GM19455 (cell line): ENCODE measurements around the gene MRPL58.
"Not testable (repeated sequence)": the region's sequence is repeated elsewhere in the genome, so short reads cannot be mapped to it uniquely, and the experiment has no call there.

ENCODE experiments used
- ATAC-seq: cut with Tn5 transposase; IDR thresholded peaks from one replicate; pipeline ENCODE4 v1.9.1; 2021; ENCODE audit not compliant: unreplicated experiment

Gene MRPL58

GRCh38 chr17:75012096-75012345 is 449 bp upstream of the MRPL58 start:
- ATAC-seq, result no peak

DNA sequence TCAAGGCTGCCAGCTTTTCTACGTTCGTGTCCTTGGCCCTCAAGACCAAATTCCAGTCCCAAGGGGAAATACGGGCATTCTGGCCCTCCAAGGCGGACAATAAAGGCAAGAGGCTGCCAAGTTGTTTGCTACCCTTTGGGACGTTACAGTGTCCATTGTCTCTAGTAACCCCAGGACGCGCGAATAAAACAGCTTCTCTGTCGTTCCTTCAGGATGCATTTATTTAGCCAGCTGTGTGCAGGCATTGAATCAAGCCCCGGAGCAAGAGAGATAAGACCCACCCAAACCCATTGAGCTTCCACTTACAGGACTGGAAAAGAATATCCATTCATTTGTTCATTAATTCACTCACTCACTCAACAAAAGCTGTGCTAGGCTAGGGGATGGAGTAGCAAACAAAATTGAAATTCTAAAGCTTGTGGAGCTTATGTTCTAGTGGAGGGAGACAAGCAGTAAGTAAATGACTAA is 656 bp downstream of the MRPL58 start:
- ATAC-seq, result no peak

- no peak for ATAC-seq
Observed at GRCh38 chr17:75019146-75019545, 6.7 kb downstream of the MRPL58 start.

GRCh38 chr17:75019710-75020109 is 7.2 kb downstream of the MRPL58 start:
- no peak for ATAC-seq

DNA sequence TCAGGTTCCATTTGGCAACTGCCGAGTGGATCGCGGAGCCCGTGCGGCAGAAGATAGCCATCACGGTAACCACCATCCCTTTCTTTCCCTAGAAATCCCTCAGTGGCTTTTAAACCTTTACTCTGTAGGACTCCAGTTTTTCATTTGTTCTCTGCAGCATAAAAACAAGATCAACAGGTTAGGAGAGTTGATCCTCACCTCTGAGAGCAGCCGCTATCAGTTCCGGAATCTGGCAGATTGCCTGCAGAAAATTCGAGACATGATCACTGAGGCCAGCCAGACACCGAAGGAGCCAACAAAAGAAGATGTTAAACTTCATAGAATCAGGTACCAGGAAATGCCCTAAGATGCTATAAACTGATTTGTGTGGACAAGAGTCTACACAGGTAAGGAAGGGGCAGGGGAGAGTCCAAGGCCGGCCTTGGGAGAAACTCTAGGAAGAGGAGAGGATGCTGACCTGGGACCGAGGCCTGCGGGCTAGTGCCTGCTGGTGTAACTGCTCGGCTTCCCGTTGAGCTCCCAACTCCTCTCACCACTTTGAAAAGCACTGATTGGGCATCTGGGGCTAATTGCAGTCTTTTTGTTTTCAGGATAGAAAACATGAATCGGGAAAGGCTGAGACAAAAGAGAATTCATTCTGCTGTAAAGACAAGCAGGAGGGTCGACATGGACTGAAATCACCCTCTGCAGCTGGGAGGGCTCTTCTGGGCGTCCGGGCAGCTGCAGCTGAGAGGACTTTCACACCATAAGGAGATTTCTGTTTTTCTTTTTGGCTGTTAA is 8.1 kb downstream of the MRPL58 start:
- no peak for ATAC-seq

- no peak for ATAC-seq
Observed at GRCh38 chr17:75024686-75025397, 12.4 kb downstream of the MRPL58 start.

- not testable (repeated sequence) for ATAC-seq
Observed at GRCh38 chr17:75025398-75025734, 12.9 kb downstream of the MRPL58 start.

DNA sequence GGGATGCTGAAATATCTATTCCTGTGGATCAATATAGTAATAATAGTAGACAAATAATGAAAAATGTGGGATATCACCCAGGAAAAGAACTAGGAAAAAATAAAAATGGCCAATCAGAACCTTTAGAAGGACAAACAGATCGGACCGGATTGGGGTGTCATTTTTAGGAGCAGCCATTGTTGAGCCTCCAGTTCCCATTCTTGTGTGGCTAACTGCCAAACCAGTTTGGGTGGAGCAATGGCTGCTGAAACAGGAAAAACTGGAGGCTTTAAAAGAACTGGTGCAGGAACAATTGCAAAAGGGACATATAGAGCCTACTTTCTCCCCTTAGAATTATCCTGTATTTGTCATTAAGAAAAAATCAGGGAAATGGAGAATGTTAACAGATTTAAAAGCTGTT is 14.2 kb downstream of the MRPL58 start:
- ATAC-seq, result not testable (repeated sequence)

DNA sequence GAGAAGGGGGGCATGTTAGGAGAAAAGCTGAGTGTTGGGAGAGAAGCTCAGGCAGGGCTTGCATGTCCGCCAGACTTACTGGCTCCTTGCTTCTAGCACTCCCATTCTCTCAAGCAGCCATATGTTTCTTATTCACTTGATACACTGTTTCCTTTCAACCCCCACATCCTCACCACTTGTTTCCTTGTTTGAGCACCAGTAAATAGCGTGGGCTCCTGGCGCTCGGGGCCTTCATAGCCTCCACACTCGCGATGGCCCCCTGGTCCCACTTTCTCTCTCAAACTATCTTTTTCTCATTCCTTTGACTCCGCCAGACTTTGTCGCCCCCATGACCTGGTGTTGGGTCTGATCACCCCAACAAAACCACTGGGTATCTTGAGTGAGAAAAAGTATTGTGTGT is 17.7 kb downstream of the MRPL58 start:
- no peak for ATAC-seq

GRCh38 chr17:75031972-75032719 is 19.7 kb downstream of the MRPL58 start:
- no peak for ATAC-seq

DNA sequence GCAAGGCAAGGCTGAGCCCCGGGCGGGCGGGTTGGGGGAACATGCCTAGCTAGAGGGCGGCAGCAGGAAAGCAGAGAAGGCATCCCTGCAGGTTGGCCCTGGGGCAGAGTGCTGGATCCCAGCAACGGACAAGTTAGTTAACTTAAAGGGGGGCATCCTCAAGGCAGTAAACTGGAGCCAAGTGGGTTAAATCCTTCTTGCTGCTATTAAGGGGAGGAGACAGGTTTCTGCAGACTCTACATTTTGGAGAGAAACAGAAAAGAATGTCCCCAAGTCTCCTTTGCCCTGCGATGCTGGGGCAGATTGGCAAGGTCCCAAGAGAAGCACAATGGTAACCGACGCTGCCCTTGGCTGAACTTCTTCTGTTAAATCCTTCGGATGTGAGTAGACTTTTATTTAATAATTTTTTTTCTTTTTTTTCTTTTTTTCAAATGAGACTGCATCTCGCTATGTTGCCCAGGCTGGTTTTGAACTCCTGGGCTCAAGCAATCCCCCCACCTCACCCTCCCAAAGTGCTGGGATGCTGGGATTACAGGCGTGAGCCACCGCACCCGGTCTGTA is 20.3 kb downstream of the MRPL58 start:
- ATAC-seq, result no peak

DNA sequence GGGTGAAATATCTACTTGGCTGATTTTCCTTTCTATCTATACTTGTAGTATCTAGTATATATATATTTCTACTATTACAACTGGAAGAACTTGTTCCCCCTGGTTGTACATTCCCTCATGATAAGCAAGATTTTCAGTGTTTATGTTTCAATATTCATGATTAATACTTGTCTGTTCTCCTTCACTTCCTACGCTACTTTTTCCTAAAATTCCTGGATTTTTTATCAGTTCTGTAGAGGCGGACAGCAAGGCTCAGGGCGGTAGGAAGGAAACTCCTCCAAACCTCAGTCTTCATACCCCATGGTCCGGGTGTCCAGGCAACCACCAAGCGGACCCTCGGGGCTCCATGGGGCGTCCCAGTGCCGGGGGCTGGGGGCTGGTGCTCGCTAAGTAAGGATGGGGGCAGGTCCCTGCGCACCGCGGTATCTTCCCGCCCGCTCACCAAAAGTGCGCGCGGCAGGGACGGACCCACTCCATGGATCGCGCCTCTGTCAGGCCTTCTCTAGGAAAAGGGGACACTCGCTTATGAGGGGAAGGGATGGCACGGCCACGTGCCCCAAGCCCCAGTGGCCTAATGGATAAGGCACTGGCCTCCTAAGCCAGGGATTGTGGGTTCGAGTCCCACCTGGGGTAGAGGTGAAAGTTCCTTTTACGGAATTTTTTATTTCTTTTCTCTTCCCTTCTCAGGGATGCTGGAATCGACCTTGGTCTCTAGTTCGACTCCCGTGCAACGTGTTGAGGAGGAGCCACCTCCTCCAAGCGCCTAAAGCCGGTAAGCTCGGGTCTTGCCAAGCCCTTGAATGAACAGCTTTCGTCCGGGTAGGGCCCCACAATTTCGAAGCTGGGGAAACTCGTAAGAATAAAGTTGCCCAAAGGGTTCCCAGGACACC is 21.1 kb downstream of the MRPL58 start:
- ATAC-seq, result no peak

- ATAC-seq, result no peak
Observed at GRCh38 chr17:75034236-75034908, 21.9 kb downstream of the MRPL58 start.

DNA sequence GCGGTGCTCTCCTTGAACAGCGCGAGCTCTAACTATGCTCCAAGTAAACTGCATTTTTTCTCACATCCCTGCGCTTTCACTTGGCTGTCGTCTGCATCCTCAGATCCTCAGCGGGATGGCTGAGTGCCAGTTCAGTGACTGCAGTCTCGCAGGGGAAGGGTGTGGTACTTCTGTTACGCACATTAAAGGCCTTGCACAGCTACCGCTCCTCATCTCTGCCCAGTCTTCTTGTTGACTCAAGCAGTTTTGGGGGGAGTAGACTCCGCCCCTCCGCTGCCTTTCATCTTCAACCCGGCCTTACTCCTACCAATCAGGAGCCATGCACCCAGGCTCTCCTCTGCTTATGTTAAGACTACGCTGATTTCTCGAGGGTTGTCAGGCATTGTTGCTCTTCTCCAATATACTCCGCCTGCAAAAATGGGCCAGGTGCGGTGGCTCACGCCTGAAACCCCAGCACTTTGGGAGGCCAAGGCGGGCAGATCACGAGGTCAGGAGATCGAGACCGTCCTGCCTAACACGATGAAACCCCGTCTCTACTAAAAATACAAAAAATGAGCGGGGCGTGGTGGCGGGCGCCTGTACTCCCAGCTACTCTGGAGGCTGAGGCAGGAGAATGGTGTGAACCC is 24.3 kb downstream of the MRPL58 start:
- ATAC-seq, result no peak

- ATAC-seq, result no peak
Observed at GRCh38 chr17:75039238-75039637, 26.8 kb downstream of the MRPL58 start.

DNA sequence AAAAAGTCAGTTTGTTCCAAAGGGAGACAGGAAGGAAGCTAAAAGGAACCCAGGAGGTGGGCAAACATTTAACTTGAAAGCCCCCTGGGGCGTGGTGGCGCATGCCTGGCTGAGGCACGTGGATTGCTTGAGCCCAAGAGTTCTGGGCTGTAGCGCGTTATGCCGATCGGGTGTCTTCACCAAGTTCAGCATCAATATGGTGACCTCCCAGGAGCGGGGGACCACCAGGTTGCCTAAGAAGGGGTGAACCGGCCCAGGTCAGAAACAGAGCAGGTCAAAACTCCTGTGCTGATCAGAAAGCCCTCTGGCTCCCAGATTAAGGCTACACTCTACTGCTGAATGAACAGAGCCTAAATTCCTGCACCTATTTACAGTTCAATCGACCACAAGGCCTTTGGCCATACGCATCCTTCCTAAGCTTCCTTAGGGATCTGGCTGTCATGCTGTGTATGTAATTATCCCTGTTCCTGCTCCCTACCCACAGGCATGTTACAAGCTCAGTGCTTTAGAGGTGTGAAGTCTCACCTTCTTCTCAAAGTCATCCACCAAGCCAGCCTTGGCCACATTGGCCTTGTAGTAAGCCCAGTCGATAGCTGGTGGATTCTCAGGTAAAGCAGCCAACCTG is 29.3 kb downstream of the MRPL58 start:
- ATAC-seq, result no peak

DNA sequence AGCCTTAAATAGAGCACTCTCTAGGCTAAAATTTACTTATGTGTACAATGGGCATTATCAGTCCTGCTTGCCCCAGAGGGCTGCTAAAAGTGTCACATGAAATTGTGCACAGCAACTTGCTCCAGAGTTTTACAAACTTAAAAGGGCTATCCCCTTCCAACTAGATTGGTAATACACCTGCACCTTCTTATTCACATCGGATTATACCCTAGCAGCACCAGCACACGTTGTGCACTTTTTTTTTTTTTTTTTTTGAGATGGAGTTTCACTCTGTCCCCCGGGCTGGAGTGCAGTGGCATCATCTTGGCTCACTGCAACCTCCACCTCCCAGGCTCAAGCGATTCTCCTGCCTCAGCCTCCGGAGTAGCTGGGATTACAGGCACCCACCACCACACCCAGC is 31.3 kb downstream of the MRPL58 start:
- not testable (repeated sequence) for ATAC-seq

- ATAC-seq, result no peak
Observed at GRCh38 chr17:75044716-75045115, 32.2 kb downstream of the MRPL58 start.

- not testable (repeated sequence) for ATAC-seq
Observed at GRCh38 chr17:75045946-75046406, 33.5 kb downstream of the MRPL58 start.
